AG04449 (cell line): ENCODE measurements around the gene DMKN.

Experiments used
- CTCF ChIA-PET: fragments of 350-600 bp; formaldehyde crosslinking; extraction: SDS; loops from one replicate; lab custom pipeline; 2021; ENCODE audit warnings: antibody characterized with exemption; lab: Yijun Ruan, JAX
- POLR2A ChIA-PET: fragments of 400-600, 350-600 bp; formaldehyde crosslinking; extraction: SDS; loops from one replicate; lab custom pipeline; 2020; ENCODE audit warnings: antibody characterized with exemption, inconsistent platforms; lab: Yijun Ruan, JAX
- DNase-seq: peaks from one replicate; pipeline ENCODE4 v3.0.0-alpha.2; 2010; ENCODE audit warnings: low read depth, low spot score
- H3K4me3 ChIP-seq: 2 replicates; pipeline ENCODE4 v1.5.1; 2011; ENCODE audit warnings: low read depth, mild to moderate bottlenecking, control low read depth, low read length
- CTCF ChIP-seq: IDR thresholded peaks from one replicate; pipeline ENCODE4 v1.5.1; 2011; ENCODE audit warnings: mild to moderate bottlenecking, moderate library complexity, low read length, control low read depth, inconsistent platforms; ENCODE audit not compliant: insufficient read depth; ENCODE audit errors: missing control alignments

Gene DMKN

GRCh38 chr19:35513628-35514281 lies at the start of gene DMKN:
Gene DMKN, minus strand, starts transcription at chr19:35513649. Its CDS starts 174 bp downstream, at chr19:35513475.
- no peak for DNase-seq
- H3K4me3 ChIP-seq, result no peak within 1 kb of the TSS
- no peak for TF ChIP-seq CTCF
- ChIA-PET POLR2A (interaction anchor here (0.6 kb wide), 1 partner anchor 446 kb away, joined by 3 read pairs; no protein-coding TSS in a partner anchor), CTCF (interaction anchor here (1.0 to 4.8 kb wide), 4 partner anchors 17 to 94 kb away, joined by 3 to 27 read pairs (median 4); no protein-coding TSS in a partner anchor)

GRCh38 chr19:35562776-35563175 lies 49.3 kb upstream of the DMKN start:
- ChIA-PET CTCF (interaction anchor here (1.0 kb wide), 1 partner anchor 13 kb away, joined by 5 read pairs; no protein-coding TSS in a partner anchor), POLR2A (no interaction called here)
- H3K4me3 ChIP-seq, result no peak overlapping the region
- TF ChIP-seq CTCF, result no peak
- DNase-seq, result no peak

GRCh38 chr19:35562336-35562735 lies 48.9 kb upstream of the DMKN start:
- ChIA-PET CTCF (no interaction called here), POLR2A (no interaction called here)
- no peak for DNase-seq
- no peak overlapping the region for H3K4me3 ChIP-seq
- no peak for TF ChIP-seq CTCF

- no peak for TF ChIP-seq CTCF
- CTCF ChIA-PET, result interaction anchor here (5.9 kb wide), 1 partner anchor 13 kb away, joined by 44 read pairs; no protein-coding TSS in a partner anchor
- no peak for DNase-seq
- POLR2A ChIA-PET, result no interaction called here
- no peak overlapping the region for H3K4me3 ChIP-seq
Measured at GRCh38 chr19:35561436-35561835, 48.0 kb upstream of the DMKN start.

GRCh38 chr19:35560677-35561076 lies 47.2 kb upstream of the DMKN start:
- no peak for TF ChIP-seq CTCF
- CTCF ChIA-PET, result interaction anchor here (5.9 kb wide), 1 partner anchor 12 kb away, joined by 44 read pairs; no protein-coding TSS in a partner anchor
- no peak overlapping the region for H3K4me3 ChIP-seq
- POLR2A ChIA-PET, result interaction anchor here (0.5 kb wide), 1 partner anchor 1672 kb away, joined by 5 read pairs; no protein-coding TSS in a partner anchor
- DNase-seq, result no peak

- ChIA-PET POLR2A (interaction anchor here (0.5 kb wide), 1 partner anchor 1673 kb away, joined by 5 read pairs; no protein-coding TSS in a partner anchor), CTCF (interaction anchor here (5.9 kb wide), 1 partner anchor 12 kb away, joined by 44 read pairs; no protein-coding TSS in a partner anchor)
- TF ChIP-seq CTCF, result no peak
- DNase-seq, result no peak
- H3K4me3 ChIP-seq, result no peak overlapping the region
Measured at GRCh38 chr19:35560271-35560670, 46.8 kb upstream of the DMKN start.
